K562 (cell line): Measurements from ENCODE around the gene PTPRU. TPM values are rescaled to one million over a fixed set of nuclear protein-coding genes. Genes with fewer than 3 reads are reported as not detected.

Experiments used
- CBX1 ChIP-seq: sonication (generic); IDR thresholded peaks from 2 replicates; pipeline ENCODE4 v1.6.1; 2016; ENCODE audit warnings: antibody characterized with exemption, low read depth, mild to moderate bottlenecking
- EGR1 ChIP-seq: fragments of 450-650 bp; conservative IDR thresholded peaks from 2 replicates; pipeline ENCODE4 v1.6.1; 2017; ENCODE audit warnings: mild to moderate bottlenecking
- RBBP5 ChIP-seq: fragments of 200-600 bp; sonication (generic); IDR thresholded peaks from 2 replicates; pipeline ENCODE4 v1.6.1; 2012; ENCODE audit warnings: borderline replicate concordance, mild to moderate bottlenecking, low read length, control low read depth, inconsistent platforms; ENCODE audit not compliant: insufficient read depth, poor library complexity, severe bottlenecking
- RBM25 ChIP-seq: fragments of 200-400 bp; formaldehyde crosslinking; IDR thresholded peaks from 2 replicates; pipeline ENCODE4 v1.6.1; 2018; ENCODE audit warnings: low read length, low read depth, moderate library complexity; ENCODE audit not compliant: severe bottlenecking
- SIRT6 ChIP-seq: IDR thresholded peaks from one replicate; pipeline ENCODE4 v1.6.1; 2012; ENCODE audit warnings: low read depth, mild to moderate bottlenecking, control low read depth, inconsistent platforms, low read length, moderate library complexity
- THRAP3 ChIP-seq: fragments of 450-650 bp; IDR thresholded peaks from 2 replicates; pipeline ENCODE4 v1.6.1; 2016; ENCODE audit warnings: mild to moderate bottlenecking, inconsistent platforms, borderline replicate concordance
- ZNF24 ChIP-seq: fragments of 450-650 bp; IDR thresholded peaks from 2 replicates; pipeline ENCODE4 v1.6.1; 2016
- ZNF384 ChIP-seq: IDR thresholded peaks from 2 replicates; pipeline ENCODE4 v1.6.1; 2012; ENCODE audit warnings: low read depth, low read length, improper control_type of control experiment
- ZNF699 ChIP-seq: fragments of 250-450 bp; sonication (Bioruptor Pico); IDR thresholded peaks from 2 replicates; pipeline ENCODE4 v1.8.0; 2021; ENCODE audit warnings: mild to moderate bottlenecking, moderate library complexity; ENCODE audit not compliant: insufficient replicate concordance
- polyA plus RNA-seq, 8 experiments: library from polyadenylated mRNA; depleted of rRNA in 4 of 8; stranded (reverse) in 5 of 8; unstranded in 3 of 8; fragments of >200 nt; fragmentation: Nextera tagmentation in 2 of 8; fragmentation: Illumina TruSeq in 1 of 8; extraction: Ambion mirVana in 2 of 8; extraction: Trizol in 1 of 8; gene quantifications; 2 replicates each; pipeline versions ENCODE4 v1.2.1 to v1.2.3, GENCODE V29; 2011 to 2014; ENCODE audit warnings: inconsistent platforms in 1 of 8, missing spikeins in 1 of 8
- total RNA-seq, 7 experiments: library from RNA; depleted of rRNA in 6 of 7; stranded (reverse); fragments of >200 nt in 6 of 7; fragmentation: Illumina TruSeq in 2 of 7; extraction: Trizol in 2 of 7; gene quantifications; 2 replicates each; pipeline versions ENCODE4 v1.2.1 to v1.2.3, GENCODE V29; 2011 to 2021; ENCODE audit warnings: low replicate concordance in 1 of 7
- TF ChIP-seq, protein P1 (sequence below): IDR thresholded peaks from 2 replicates; pipeline ENCODE4 v1.6.1; 2016; ENCODE audit warnings: missing genetic modification characterization, missing compliant biosample characterization
- TF ChIP-seq, protein P2 (sequence below), 2 experiments: IDR thresholded peaks in 1 of 2; conservative IDR thresholded peaks in 1 of 2; 2 replicates each; pipeline ENCODE4 v1.6.1; 2016; ENCODE audit warnings: low read depth in 2 of 2, mild to moderate bottlenecking in 1 of 2, missing compliant biosample characterization in 1 of 2, missing genetic modification characterization in 1 of 2, moderate library complexity in 1 of 2
- TF ChIP-seq, protein P3 (sequence below): fragments of 450-650 bp; conservative IDR thresholded peaks from 2 replicates; pipeline ENCODE4 v1.6.1; 2016; ENCODE audit warnings: missing genetic modification characterization, low read depth, mild to moderate bottlenecking, control low read depth, missing compliant biosample characterization
- TF ChIP-seq, protein P4 (sequence below): conservative IDR thresholded peaks from 2 replicates; pipeline ENCODE4 v1.6.1; 2011; ENCODE audit warnings: low read depth, mild to moderate bottlenecking, low read length; ENCODE audit not compliant: control insufficient read depth
- TF ChIP-seq, protein P5 (sequence below): fragments of 450-650 bp; IDR thresholded peaks from 2 replicates; pipeline ENCODE4 v1.6.1; 2016

Gene PTPRU
- total and polyA plus RNA-seq, 9 of the 15 experiments (the other 6 are each of a cell fraction or from before 2014, with no cell fraction given), result 0.01 to 2.9 (median 1.0) TPM

DNA sequence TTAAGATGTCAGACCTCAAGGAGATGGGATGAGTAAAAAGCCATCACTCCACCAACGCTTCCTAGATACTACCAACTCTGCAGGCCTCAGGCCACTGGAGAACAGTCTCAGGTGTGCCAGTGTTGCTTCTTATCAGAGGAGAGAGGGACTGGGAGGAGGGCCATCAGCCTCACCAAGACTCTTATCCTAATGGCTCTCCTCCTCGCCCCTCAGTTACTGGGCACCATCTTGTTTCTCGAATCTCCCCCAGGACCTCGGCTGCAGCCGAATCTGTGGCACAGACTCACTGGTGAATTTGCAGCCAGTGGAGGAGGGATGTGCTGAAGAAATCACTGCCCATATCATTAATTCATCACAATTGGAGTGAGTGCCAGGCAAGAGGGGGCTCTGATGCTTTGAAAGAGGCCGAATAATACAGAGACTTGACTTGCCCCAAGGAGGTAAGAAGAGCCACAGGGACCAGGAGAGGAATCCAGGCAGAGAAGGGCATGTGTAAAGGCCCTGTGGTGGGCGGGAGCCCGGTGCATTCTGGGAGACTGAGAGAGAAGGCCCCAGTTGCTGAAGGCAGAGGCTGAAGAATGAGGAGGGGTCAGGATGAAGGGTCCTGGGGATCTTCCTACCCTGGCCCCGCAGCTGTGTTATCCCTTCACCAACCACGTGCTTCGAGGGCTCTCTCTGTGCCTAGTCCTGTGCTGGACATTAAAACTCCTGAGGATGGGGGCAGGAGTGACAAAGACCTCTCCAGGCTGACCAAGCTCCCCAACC lies 129.8 kb downstream of the PTPRU start (continued):
- TF ChIP-seq, protein P1, sequence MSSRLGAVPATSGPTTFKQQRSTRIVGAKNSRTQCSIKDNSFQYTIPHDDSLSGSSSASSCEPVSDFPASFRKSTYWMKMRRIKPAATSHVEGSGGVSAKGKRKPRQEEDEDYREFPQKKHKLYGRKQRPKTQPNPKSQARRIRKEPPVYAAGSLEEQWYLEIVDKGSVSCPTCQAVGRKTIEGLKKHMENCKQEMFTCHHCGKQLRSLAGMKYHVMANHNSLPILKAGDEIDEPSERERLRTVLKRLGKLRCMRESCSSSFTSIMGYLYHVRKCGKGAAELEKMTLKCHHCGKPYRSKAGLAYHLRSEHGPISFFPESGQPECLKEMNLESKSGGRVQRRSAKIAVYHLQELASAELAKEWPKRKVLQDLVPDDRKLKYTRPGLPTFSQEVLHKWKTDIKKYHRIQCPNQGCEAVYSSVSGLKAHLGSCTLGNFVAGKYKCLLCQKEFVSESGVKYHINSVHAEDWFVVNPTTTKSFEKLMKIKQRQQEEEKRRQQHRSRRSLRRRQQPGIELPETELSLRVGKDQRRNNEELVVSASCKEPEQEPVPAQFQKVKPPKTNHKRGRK (tag), result no peak
- TF ChIP-seq RBM25 (peak; percentile 54), ZNF24 (peak; percentile 39; the same call in 1 of the 2 replicates), EGR1 (no peak), ZNF384 (no peak), RBBP5 (no peak), THRAP3 (no peak), CBX1 (no peak), SIRT6 (no peak), ZNF699 (no peak)
- TF ChIP-seq, protein P2, sequence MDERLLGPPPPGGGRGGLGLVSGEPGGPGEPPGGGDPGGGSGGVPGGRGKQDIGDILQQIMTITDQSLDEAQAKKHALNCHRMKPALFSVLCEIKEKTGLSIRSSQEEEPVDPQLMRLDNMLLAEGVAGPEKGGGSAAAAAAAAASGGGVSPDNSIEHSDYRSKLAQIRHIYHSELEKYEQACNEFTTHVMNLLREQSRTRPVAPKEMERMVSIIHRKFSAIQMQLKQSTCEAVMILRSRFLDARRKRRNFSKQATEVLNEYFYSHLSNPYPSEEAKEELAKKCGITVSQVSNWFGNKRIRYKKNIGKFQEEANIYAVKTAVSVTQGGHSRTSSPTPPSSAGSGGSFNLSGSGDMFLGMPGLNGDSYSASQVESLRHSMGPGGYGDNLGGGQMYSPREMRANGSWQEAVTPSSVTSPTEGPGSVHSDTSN (CRISPR knock-in tag; IDR thresholded peaks at IDR 0.05; ENCODE audit: low read depth), result no peak
- TF ChIP-seq, protein P2 (tag; conservative IDR thresholded peaks at IDR 0.05; ENCODE audit: low read depth), result no peak
- TF ChIP-seq, protein P3, sequence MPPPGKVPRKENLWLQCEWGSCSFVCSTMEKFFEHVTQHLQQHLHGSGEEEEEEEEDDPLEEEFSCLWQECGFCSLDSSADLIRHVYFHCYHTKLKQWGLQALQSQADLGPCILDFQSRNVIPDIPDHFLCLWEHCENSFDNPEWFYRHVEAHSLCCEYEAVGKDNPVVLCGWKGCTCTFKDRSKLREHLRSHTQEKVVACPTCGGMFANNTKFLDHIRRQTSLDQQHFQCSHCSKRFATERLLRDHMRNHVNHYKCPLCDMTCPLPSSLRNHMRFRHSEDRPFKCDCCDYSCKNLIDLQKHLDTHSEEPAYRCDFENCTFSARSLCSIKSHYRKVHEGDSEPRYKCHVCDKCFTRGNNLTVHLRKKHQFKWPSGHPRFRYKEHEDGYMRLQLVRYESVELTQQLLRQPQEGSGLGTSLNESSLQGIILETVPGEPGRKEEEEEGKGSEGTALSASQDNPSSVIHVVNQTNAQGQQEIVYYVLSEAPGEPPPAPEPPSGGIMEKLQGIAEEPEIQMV, result no peak
- TF ChIP-seq, protein P4, sequence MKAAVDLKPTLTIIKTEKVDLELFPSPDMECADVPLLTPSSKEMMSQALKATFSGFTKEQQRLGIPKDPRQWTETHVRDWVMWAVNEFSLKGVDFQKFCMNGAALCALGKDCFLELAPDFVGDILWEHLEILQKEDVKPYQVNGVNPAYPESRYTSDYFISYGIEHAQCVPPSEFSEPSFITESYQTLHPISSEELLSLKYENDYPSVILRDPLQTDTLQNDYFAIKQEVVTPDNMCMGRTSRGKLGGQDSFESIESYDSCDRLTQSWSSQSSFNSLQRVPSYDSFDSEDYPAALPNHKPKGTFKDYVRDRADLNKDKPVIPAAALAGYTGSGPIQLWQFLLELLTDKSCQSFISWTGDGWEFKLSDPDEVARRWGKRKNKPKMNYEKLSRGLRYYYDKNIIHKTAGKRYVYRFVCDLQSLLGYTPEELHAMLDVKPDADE, result no peak
- TF ChIP-seq, protein P5, sequence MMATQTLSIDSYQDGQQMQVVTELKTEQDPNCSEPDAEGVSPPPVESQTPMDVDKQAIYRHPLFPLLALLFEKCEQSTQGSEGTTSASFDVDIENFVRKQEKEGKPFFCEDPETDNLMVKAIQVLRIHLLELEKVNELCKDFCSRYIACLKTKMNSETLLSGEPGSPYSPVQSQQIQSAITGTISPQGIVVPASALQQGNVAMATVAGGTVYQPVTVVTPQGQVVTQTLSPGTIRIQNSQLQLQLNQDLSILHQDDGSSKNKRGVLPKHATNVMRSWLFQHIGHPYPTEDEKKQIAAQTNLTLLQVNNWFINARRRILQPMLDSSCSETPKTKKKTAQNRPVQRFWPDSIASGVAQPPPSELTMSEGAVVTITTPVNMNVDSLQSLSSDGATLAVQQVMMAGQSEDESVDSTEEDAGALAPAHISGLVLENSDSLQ, result no peak
